ENCODE measurements around the gene MRM3.

- TF ChIP-seq CTCF (IDR thresholded peaks at IDR 0.05) = no peak
- TF ChIP-seq ZFX (IDR thresholded peaks at IDR 0.05; ENCODE audit: borderline replicate concordance) = no peak
Measured at GRCh38 chr17:826778-827177, 44.6 kb downstream of the MRM3 start.
